Hematopoietic multipotent progenitor cell treated with erythropoietin and hydrocortisone succinate and interleukin-3 and kit ligand, for 4 days (in vitro differentiated cells): ENCODE measurements around the gene UBE2I.
A peak's percentile ranks its signal among the peaks of the same experiment; 100 is the strongest.
"Not testable (repeated sequence)": the region's sequence is repeated elsewhere in the genome, so short reads cannot be mapped to it uniquely, and the experiment has no call there.

ENCODE experiments used
- DNase-seq: peaks from one replicate; pipeline ENCODE4 v3.0.0-alpha.2; 2015

UBE2I gene

GRCh38 chr16:1308977-1309885 is at the start of gene UBE2I:
TSS of gene UBE2I (plus strand) at chr16:1309636. CDS start at chr16:1314031, 4,395 bp downstream.
- DNase-seq, result peak; percentile 98

- no peak for DNase-seq
Measured at GRCh38 chr16:1259760-1260068, 49.7 kb upstream of the UBE2I start.

- DNase-seq, result no peak
Measured at GRCh38 chr16:1260101-1260680, 49.2 kb upstream of the UBE2I start.

- no peak for DNase-seq
Measured at GRCh38 chr16:1261131-1261892, 48.1 kb upstream of the UBE2I start.

GRCh38 chr16:1262210-1262845 is 47.1 kb upstream of the UBE2I start:
- no peak for DNase-seq

GRCh38 chr16:1262846-1263221 is 46.6 kb upstream of the UBE2I start:
- no peak for DNase-seq

GRCh38 chr16:1263591-1264344 is 45.7 kb upstream of the UBE2I start:
- DNase-seq, result peak; percentile 41

GRCh38 chr16:1264345-1265089 is 44.9 kb upstream of the UBE2I start:
- no peak for DNase-seq

GRCh38 chr16:1265090-1265630 is 44.3 kb upstream of the UBE2I start:
- DNase-seq, result no peak

GRCh38 chr16:1265826-1266225 is 43.6 kb upstream of the UBE2I start:
- DNase-seq, result no peak

- not testable (repeated sequence) for DNase-seq
Measured at GRCh38 chr16:1269418-1269817, 40.0 kb upstream of the UBE2I start.

- no peak for DNase-seq
Measured at GRCh38 chr16:1271380-1271723, 38.1 kb upstream of the UBE2I start.

- DNase-seq, result peak; percentile 64
Measured at GRCh38 chr16:1271724-1272413, 37.6 kb upstream of the UBE2I start.

- no peak for DNase-seq
Measured at GRCh38 chr16:1272453-1273198, 36.8 kb upstream of the UBE2I start.

GRCh38 chr16:1273816-1274215 is 35.6 kb upstream of the UBE2I start:
- DNase-seq, result no peak

- no peak for DNase-seq
Measured at GRCh38 chr16:1274767-1275166, 34.7 kb upstream of the UBE2I start.

- no peak for DNase-seq
Measured at GRCh38 chr16:1275791-1276579, 33.5 kb upstream of the UBE2I start.

- DNase-seq, result no peak
Measured at GRCh38 chr16:1276580-1276878, 32.9 kb upstream of the UBE2I start.

GRCh38 chr16:1277151-1277598 is 32.3 kb upstream of the UBE2I start:
- no peak for DNase-seq
